SH-SY5Y (cell line): Measurements from ENCODE around the gene SF3A2.

Experiments
- GATA2 ChIP-seq: IDR thresholded peaks from 2 replicates; pipeline ENCODE4 v1.6.1; 2011; ENCODE audit warnings: mild to moderate bottlenecking, low read depth, low read length
- GATA3 ChIP-seq: IDR thresholded peaks from 2 replicates; pipeline ENCODE4 v1.6.1; 2011; ENCODE audit warnings: low read depth, mild to moderate bottlenecking, low read length, moderate library complexity

- TF ChIP-seq GATA3 (no peak), GATA2 (peak; percentile 37; the same call in 1 of the 2 replicates)
These were observed at the start of gene SF3A2, which contains the start of gene PLEKHJ1 for GRCh38 chr19:2236314-2237050.
